ENCODE data around the gene SNTG2.

SNTG2 gene

DNA sequence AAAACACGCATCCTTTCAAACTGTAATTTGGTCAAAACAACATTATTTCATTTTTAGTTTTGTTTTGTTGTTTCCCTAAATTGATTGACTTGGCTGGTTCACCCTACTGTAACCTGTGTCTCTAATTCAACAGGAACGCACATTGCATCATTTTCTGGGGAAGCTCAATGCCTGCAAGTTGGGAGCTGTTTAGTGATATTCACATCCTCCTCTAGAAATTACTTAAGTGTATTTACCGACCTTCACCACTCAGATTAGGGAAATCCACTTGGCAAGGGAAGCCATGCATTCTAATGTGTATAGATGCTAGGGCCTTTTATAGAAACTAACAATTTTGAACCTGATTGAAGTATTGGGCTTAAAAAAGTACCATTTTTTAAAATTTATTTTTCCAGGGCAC lies 455.3 kb downstream of the SNTG2 start:
- no CpG with 5 or more reads among the region's 3 CpGs for WGBS, 2 donors (ENCODE audit: extremely low coverage in 2 of 2, insufficient read length in 2 of 2, insufficient replicate concordance in 1 of 2)
- no peak overlapping the region for H3K18ac ChIP-seq (ENCODE audit: low read length)
- H3K36me3 ChIP-seq (replicated peaks in 1 of 2; ENCODE audit: control insufficient read depth in 2 of 2, insufficient read depth in 2 of 2, low read length in 2 of 2) = no peaks in the 10 kb centered on the region
- H4K91ac ChIP-seq (ENCODE audit: low read depth, low read length, poor library complexity) = no peak overlapping the region
- no peaks in the 10 kb centered on the region for H3K4me1 ChIP-seq (ENCODE audit: control insufficient read depth in 2 of 2, insufficient read depth in 1 of 2, low read depth in 1 of 2, low read length in 2 of 2)
- H2AFZ ChIP-seq (ENCODE audit: low read length) = no peak overlapping the region
- H2BK12ac ChIP-seq (ENCODE audit: low read length) = no peak overlapping the region
- H2BK5ac ChIP-seq (ENCODE audit: low read length) = no peak overlapping the region
- no peak for DNase-seq (ENCODE audit: low spot score)
- H3K4me2 ChIP-seq (ENCODE audit: insufficient read depth, low read length, poor library complexity, severe bottlenecking) = no peak overlapping the region
- no peaks in the 10 kb centered on the region for H3K9me3 ChIP-seq (replicated peaks in 1 of 2; ENCODE audit: control insufficient read depth in 2 of 2, insufficient read depth in 1 of 2, low read depth in 1 of 2, low read length in 2 of 2)
- H3K4ac ChIP-seq (ENCODE audit: low read length) = no peak overlapping the region
- no peak overlapping the region for H3K9ac ChIP-seq (ENCODE audit: low read depth, low read length, poor library complexity)
- no peak overlapping the region for H2BK15ac ChIP-seq (ENCODE audit: low read length)
- H2AK5ac ChIP-seq (ENCODE audit: low read depth, low read length) = no peak overlapping the region
- H3K79me1 ChIP-seq (ENCODE audit: low read depth, low read length) = no peaks in the 10 kb centered on the region
- no peak overlapping the region for H2BK120ac ChIP-seq (ENCODE audit: low read depth, low read length)
- no peak overlapping the region for H3K14ac ChIP-seq (ENCODE audit: low read length)
- no peak overlapping the region for H4K8ac ChIP-seq (ENCODE audit: low read depth, low read length)
- H3K27ac ChIP-seq (replicated peaks; ENCODE audit: low read length) = no peak overlapping the region
- no peak overlapping the region for H3K23ac ChIP-seq (ENCODE audit: low read depth, low read length, poor library complexity)
- no peaks in the 10 kb centered on the region for H3K27me3 ChIP-seq (ENCODE audit: control insufficient read depth in 3 of 3, insufficient read depth in 3 of 3, low read depth in 1 of 3, low read length in 3 of 3)
- H3K4me3 ChIP-seq (ENCODE audit: low read length in 2 of 2) = no peak overlapping the region

DNA sequence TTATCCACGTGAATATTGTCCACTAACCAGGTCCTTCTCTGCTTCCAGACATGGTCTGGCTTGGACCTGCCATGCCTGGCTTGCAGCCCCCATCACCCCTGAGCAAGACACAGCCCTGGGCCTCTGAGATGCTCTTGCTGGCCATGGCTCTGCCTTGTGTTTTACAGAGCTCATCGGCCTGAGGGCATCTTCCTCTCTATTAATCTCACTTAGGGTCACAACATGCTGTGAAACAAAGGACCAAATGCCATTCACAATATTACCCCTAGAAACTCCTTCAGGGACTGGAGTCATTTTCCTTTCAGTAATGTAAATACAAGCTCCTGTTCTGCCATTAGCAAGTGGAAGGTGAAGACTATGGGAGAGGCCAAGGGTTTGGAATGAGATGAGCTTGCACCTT lies 455.8 kb downstream of the SNTG2 start:
- Histone ChIP-seq H3K27me3 (ENCODE audit: control insufficient read depth in 3 of 3, insufficient read depth in 3 of 3, low read depth in 1 of 3, low read length in 3 of 3) (no peaks in the 10 kb centered on the region), H4K91ac (ENCODE audit: low read depth, low read length, poor library complexity) (no peak overlapping the region), H3K4me2 (ENCODE audit: insufficient read depth, low read length, poor library complexity, severe bottlenecking) (no peak overlapping the region), H2AK5ac (ENCODE audit: low read depth, low read length) (no peak overlapping the region), H3K9ac (ENCODE audit: low read depth, low read length, poor library complexity) (no peak overlapping the region), H3K36me3 (replicated peaks in 1 of 2; ENCODE audit: control insufficient read depth in 2 of 2, insufficient read depth in 2 of 2, low read length in 2 of 2) (no peaks in the 10 kb centered on the region), H3K23ac (ENCODE audit: low read depth, low read length, poor library complexity) (no peak overlapping the region), H3K14ac (ENCODE audit: low read length) (no peak overlapping the region), H2BK15ac (ENCODE audit: low read length) (no peak overlapping the region), H3K27ac (replicated peaks; ENCODE audit: low read length) (no peak overlapping the region), H3K18ac (ENCODE audit: low read length) (no peak overlapping the region), H3K4me1 (ENCODE audit: control insufficient read depth in 2 of 2, insufficient read depth in 1 of 2, low read depth in 1 of 2, low read length in 2 of 2) (no peaks in the 10 kb centered on the region), H3K9me3 (replicated peaks in 1 of 2; ENCODE audit: control insufficient read depth in 2 of 2, insufficient read depth in 1 of 2, low read depth in 1 of 2, low read length in 2 of 2) (no peaks in the 10 kb centered on the region), H2BK5ac (ENCODE audit: low read length) (no peak overlapping the region), H2BK12ac (ENCODE audit: low read length) (no peak overlapping the region), H3K4ac (ENCODE audit: low read length) (no peak overlapping the region), H4K8ac (ENCODE audit: low read depth, low read length) (no peak overlapping the region), H3K4me3 (ENCODE audit: low read length in 2 of 2) (no peak overlapping the region), H2BK120ac (ENCODE audit: low read depth, low read length) (no peak overlapping the region), H3K79me1 (ENCODE audit: low read depth, low read length) (no peaks in the 10 kb centered on the region), H2AFZ (ENCODE audit: low read length) (no peak overlapping the region)
- no peak for DNase-seq (ENCODE audit: low spot score)
- no CpG with 5 or more reads among the region's 2 CpGs for WGBS, 2 donors (ENCODE audit: extremely low coverage in 2 of 2, insufficient read length in 2 of 2, insufficient replicate concordance in 1 of 2)

DNA sequence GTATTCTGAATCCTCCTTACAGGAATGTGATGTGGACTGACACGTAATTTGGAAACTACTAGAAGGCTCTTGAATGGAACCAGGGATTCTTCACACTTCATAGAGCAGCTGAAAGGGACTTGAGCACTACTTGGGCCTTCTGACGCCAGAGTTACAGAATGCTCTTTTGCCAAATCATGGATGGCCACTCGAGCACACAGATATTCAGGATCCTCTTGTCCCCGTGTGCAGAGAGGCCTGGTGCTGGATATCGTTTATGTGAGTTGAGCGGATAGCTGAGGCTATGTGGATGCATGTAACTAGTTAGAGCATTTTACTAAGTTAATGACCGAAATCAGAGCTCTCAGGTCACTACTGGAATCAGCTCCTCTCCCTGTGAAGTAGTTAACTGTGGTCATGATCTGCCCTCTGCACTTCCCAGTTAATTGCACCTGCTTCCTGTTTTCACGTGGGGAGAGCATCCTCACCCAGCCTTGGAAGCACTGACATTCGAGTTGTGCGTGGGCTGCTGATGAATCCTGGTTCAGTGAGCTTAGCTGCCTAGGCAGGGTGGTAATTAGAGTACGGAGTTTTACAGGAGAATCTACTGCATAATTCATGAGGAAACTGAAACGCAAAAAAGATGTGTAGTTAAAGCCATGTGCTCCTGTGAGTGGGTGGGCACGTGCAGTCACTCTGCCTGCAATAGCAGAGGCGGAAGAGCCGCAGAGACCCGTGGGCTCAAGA lies 457.5 kb downstream of the SNTG2 start:
- no peak for DNase-seq (ENCODE audit: low spot score)
- Histone ChIP-seq H3K9me3 (replicated peaks in 1 of 2; ENCODE audit: control insufficient read depth in 2 of 2, insufficient read depth in 1 of 2, low read depth in 1 of 2, low read length in 2 of 2) (no peaks in the 10 kb centered on the region), H2AK5ac (ENCODE audit: low read depth, low read length) (no peak overlapping the region), H3K18ac (ENCODE audit: low read length) (peak overlapping the region; percentile 40), H3K27ac (replicated peaks; ENCODE audit: low read length) (no peak overlapping the region), H3K27me3 (ENCODE audit: control insufficient read depth in 3 of 3, insufficient read depth in 3 of 3, low read depth in 1 of 3, low read length in 3 of 3) (no peaks in the 10 kb centered on the region), H4K91ac (ENCODE audit: low read depth, low read length, poor library complexity) (no peak overlapping the region), H3K4me3 (ENCODE audit: low read length in 2 of 2) (no peak overlapping the region), H3K14ac (ENCODE audit: low read length) (no peak overlapping the region), H3K79me1 (ENCODE audit: low read depth, low read length) (no peaks in the 10 kb centered on the region), H3K9ac (ENCODE audit: low read depth, low read length, poor library complexity) (no peak overlapping the region), H2BK120ac (ENCODE audit: low read depth, low read length) (no peak overlapping the region), H3K4me2 (ENCODE audit: insufficient read depth, low read length, poor library complexity, severe bottlenecking) (no peak overlapping the region), H2BK5ac (ENCODE audit: low read length) (no peak overlapping the region), H2AFZ (ENCODE audit: low read length) (no peak overlapping the region), H3K4ac (ENCODE audit: low read length) (no peak overlapping the region), H3K4me1 (ENCODE audit: control insufficient read depth in 2 of 2, insufficient read depth in 1 of 2, low read depth in 1 of 2, low read length in 2 of 2) (no peaks in the 10 kb centered on the region), H3K23ac (ENCODE audit: low read depth, low read length, poor library complexity) (no peak overlapping the region), H2BK12ac (ENCODE audit: low read length) (no peak overlapping the region), H3K36me3 (replicated peaks in 1 of 2; ENCODE audit: control insufficient read depth in 2 of 2, insufficient read depth in 2 of 2, low read length in 2 of 2) (no peaks in the 10 kb centered on the region), H2BK15ac (ENCODE audit: low read length) (no peak overlapping the region), H4K8ac (ENCODE audit: low read depth, low read length) (no peak overlapping the region)
- no CpG with 5 or more reads among the region's 16 CpGs for WGBS, 2 donors (ENCODE audit: extremely low coverage in 2 of 2, insufficient read length in 2 of 2, insufficient replicate concordance in 1 of 2)

DNA sequence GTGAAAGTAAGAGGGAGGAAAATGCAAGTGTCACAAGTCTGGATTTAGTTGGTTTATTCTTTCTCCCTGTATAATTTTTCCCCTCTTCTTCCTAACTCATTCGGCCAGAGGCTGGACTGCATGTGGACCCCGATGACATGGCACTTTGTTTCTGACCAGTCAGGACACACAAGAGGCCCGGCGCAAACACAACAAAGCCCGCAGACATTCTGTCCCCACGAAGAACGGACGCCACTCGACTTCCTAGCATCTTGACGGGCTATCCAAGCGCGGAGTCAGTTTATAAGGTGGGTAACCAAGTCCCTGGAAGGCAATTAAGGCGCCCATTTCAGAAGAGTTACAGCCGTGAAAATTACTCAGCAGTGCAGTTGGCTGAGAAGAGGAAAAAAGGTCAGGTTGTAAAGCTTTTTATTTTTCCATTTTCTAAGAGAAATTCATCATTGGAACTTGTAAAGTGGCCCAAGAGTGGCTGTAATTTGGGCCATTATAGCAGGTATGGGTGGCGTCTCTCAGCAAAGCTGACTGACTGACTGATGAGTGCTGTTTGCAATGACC lies 462.6 kb downstream of the SNTG2 start, which contains the start of gene TPO:
TSS of gene TPO (plus strand) at position 308 of the 555 bp plus-strand sequence. CDS start 946 bp downstream, outside the sequence.
- H3K18ac ChIP-seq (ENCODE audit: low read length) = peak within 1 kb of the TSS; percentile 29
- no peaks in the 10 kb centered on the region for H3K36me3 ChIP-seq (replicated peaks in 1 of 2; ENCODE audit: control insufficient read depth in 2 of 2, insufficient read depth in 2 of 2, low read length in 2 of 2)
- H2BK15ac ChIP-seq (ENCODE audit: low read length) = peak within 1 kb of the TSS; percentile 30
- H3K27me3 ChIP-seq (ENCODE audit: control insufficient read depth in 3 of 3, insufficient read depth in 3 of 3, low read depth in 1 of 3, low read length in 3 of 3) = no peaks in the 10 kb centered on the region
- no peak within 1 kb of the TSS for H3K23ac ChIP-seq (ENCODE audit: low read depth, low read length, poor library complexity)
- H4K8ac ChIP-seq (ENCODE audit: low read depth, low read length) = no peak within 1 kb of the TSS
- no peak for DNase-seq (ENCODE audit: low spot score)
- no peak within 1 kb of the TSS for H2BK120ac ChIP-seq (ENCODE audit: low read depth, low read length)
- H2AFZ ChIP-seq (ENCODE audit: low read length) = peak within 1 kb of the TSS; percentile 18
- no peaks in the 10 kb centered on the region for H3K4me1 ChIP-seq (ENCODE audit: control insufficient read depth in 2 of 2, insufficient read depth in 1 of 2, low read depth in 1 of 2, low read length in 2 of 2)
- H3K4ac ChIP-seq (ENCODE audit: low read length) = no peak within 1 kb of the TSS
- no peak within 1 kb of the TSS for H2AK5ac ChIP-seq (ENCODE audit: low read depth, low read length)
- no peaks in the 10 kb centered on the region for H3K79me1 ChIP-seq (ENCODE audit: low read depth, low read length)
- H4K91ac ChIP-seq (ENCODE audit: low read depth, low read length, poor library complexity) = no peak within 1 kb of the TSS
- H3K4me3 ChIP-seq (ENCODE audit: low read length in 2 of 2) = no peak within 1 kb of the TSS
- no peak within 1 kb of the TSS for H3K27ac ChIP-seq (replicated peaks; ENCODE audit: low read length)
- no CpG with 5 or more reads among the region's 15 CpGs for WGBS, 2 donors (ENCODE audit: extremely low coverage in 2 of 2, insufficient read length in 2 of 2, insufficient replicate concordance in 1 of 2)
- no peak within 1 kb of the TSS for H3K14ac ChIP-seq (ENCODE audit: low read length)
- H3K4me2 ChIP-seq (ENCODE audit: insufficient read depth, low read length, poor library complexity, severe bottlenecking) = no peak within 1 kb of the TSS
- H2BK12ac ChIP-seq (ENCODE audit: low read length) = no peak within 1 kb of the TSS
- no peak within 1 kb of the TSS for H3K9ac ChIP-seq (ENCODE audit: low read depth, low read length, poor library complexity)
- no peaks in the 10 kb centered on the region for H3K9me3 ChIP-seq (replicated peaks in 1 of 2; ENCODE audit: control insufficient read depth in 2 of 2, insufficient read depth in 1 of 2, low read depth in 1 of 2, low read length in 2 of 2)
- H2BK5ac ChIP-seq (ENCODE audit: low read length) = no peak within 1 kb of the TSS
